Measurements from ENCODE around the gene SLC35B4. TPM values are rescaled to one million over a fixed set of nuclear protein-coding genes. Genes with fewer than 3 reads are reported as not detected.

SLC35B4 gene
- total RNA-seq, 1 donor from 2014 or later, result 23.2 TPM

DNA sequence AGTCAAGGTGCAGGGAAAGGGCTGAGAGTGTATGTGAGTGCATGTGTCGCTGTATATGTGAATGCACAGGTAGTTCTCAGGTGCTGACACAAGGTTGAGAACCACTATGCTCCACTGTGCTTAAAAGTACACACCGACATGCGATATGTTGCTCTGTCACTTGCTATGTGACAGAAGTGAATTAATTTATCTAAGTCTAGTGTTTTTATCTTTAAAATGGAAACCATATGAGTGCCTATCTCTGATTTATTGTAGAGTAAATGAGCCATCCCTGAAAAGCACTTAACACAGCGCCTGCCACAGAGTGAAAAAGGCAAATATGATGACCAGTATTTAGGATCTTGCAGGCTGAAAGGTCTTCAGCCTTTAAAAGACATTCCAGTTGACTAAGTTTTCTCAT lies 4.9 kb downstream of the SLC35B4 start:
- Mint-ChIP-seq H3K4me1 (ENCODE audit: low read depth, unreplicated experiment) (no peaks in the 10 kb centered on the region), H3K27me3 (ENCODE audit: low read depth, unreplicated experiment) (no peaks in the 10 kb centered on the region), H3K27ac (ENCODE audit: unreplicated experiment) (no peak overlapping the region), H3K36me3 (ENCODE audit: low read depth, unreplicated experiment) (no peaks in the 10 kb centered on the region), H3K4me3 (ENCODE audit: unreplicated experiment) (no peak overlapping the region), H3K9me3 (ENCODE audit: unreplicated experiment) (no peaks in the 10 kb centered on the region)
- H3K36me3 ChIP-seq (ENCODE audit: insufficient read depth, low read length), result no peaks in the 10 kb centered on the region
- H3K4me2 ChIP-seq (ENCODE audit: low read length), result no peak overlapping the region
- FAIRE-seq (no peak), DNase-seq (ENCODE audit: low read depth) (no peak)
- no peak overlapping the region for H3K4me3 ChIP-seq (ENCODE audit: insufficient read depth, low read depth, low read length)
- H3K9ac ChIP-seq (ENCODE audit: low read length), result no peak overlapping the region
- H3K27me3 ChIP-seq (ENCODE audit: insufficient read depth, low read length), result no peaks in the 10 kb centered on the region
- H3K9me3 ChIP-seq (ENCODE audit: insufficient read depth, low read depth, low read length), result no peaks in the 10 kb centered on the region
- peaks cover 7% of the 10 kb centered on the region for H3K4me1 ChIP-seq (ENCODE audit: insufficient read depth, low read length)
- TF ChIP-seq, protein P1, sequence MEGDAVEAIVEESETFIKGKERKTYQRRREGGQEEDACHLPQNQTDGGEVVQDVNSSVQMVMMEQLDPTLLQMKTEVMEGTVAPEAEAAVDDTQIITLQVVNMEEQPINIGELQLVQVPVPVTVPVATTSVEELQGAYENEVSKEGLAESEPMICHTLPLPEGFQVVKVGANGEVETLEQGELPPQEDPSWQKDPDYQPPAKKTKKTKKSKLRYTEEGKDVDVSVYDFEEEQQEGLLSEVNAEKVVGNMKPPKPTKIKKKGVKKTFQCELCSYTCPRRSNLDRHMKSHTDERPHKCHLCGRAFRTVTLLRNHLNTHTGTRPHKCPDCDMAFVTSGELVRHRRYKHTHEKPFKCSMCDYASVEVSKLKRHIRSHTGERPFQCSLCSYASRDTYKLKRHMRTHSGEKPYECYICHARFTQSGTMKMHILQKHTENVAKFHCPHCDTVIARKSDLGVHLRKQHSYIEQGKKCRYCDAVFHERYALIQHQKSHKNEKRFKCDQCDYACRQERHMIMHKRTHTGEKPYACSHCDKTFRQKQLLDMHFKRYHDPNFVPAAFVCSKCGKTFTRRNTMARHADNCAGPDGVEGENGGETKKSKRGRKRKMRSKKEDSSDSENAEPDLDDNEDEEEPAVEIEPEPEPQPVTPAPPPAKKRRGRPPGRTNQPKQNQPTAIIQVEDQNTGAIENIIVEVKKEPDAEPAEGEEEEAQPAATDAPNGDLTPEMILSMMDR (IDR thresholded peaks at IDR 0.05; ENCODE audit: insufficient read depth, low read depth, low read length), result no peak
- no peak for TF ChIP-seq EZH2 (IDR thresholded peaks at IDR 0.05; ENCODE audit: insufficient read depth, low read length)
- no peak overlapping the region for H3K27ac ChIP-seq (ENCODE audit: low read depth, low read length)
- peaks cover 30% of the 10 kb centered on the region for H3K79me2 ChIP-seq (ENCODE audit: insufficient read depth, low read length)
- H2AFZ ChIP-seq (ENCODE audit: low read depth, low read length), result no peak overlapping the region
- no peaks in the 10 kb centered on the region for H4K20me1 ChIP-seq (ENCODE audit: insufficient read depth, low read length)

DNA sequence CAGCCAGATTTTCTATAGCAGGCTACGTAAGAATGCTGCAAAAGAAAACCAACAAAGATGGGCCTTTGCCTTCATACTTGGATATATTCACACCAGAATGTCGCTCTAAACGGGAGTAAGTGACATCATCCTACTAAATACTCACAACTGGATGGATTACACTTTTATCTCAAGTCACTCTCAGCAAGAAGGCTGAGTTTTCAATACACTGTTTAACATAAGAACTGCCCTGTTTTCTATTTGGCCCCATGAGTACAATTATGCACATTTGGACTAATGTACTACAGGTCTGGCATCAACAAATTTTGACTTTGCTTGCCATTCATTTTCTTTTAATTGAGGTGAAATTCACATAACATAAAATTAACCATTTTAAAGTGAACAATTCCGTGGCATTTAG lies 8.2 kb downstream of the SLC35B4 start:
- no peaks in the 10 kb centered on the region for H3K4me1 ChIP-seq (ENCODE audit: insufficient read depth, low read length)
- H3K9me3 ChIP-seq (ENCODE audit: insufficient read depth, low read depth, low read length), result no peaks in the 10 kb centered on the region
- FAIRE-seq (no peak), DNase-seq (ENCODE audit: low read depth) (no peak)
- no peaks in the 10 kb centered on the region for H3K27me3 ChIP-seq (ENCODE audit: insufficient read depth, low read length)
- no peak overlapping the region for H3K4me2 ChIP-seq (ENCODE audit: low read length)
- H4K20me1 ChIP-seq (ENCODE audit: insufficient read depth, low read length), result no peaks in the 10 kb centered on the region
- Mint-ChIP-seq H3K4me3 (ENCODE audit: unreplicated experiment) (no peak overlapping the region), H3K4me1 (ENCODE audit: low read depth, unreplicated experiment) (no peaks in the 10 kb centered on the region), H3K36me3 (ENCODE audit: low read depth, unreplicated experiment) (peaks cover 2% of the 10 kb centered on the region), H3K27me3 (ENCODE audit: low read depth, unreplicated experiment) (no peaks in the 10 kb centered on the region), H3K9me3 (ENCODE audit: unreplicated experiment) (no peaks in the 10 kb centered on the region), H3K27ac (ENCODE audit: unreplicated experiment) (no peak overlapping the region)
- no peak overlapping the region for H3K4me3 ChIP-seq (ENCODE audit: insufficient read depth, low read depth, low read length)
- TF ChIP-seq, protein P1 (IDR thresholded peaks at IDR 0.05; ENCODE audit: insufficient read depth, low read depth, low read length), result no peak
- TF ChIP-seq EZH2 (IDR thresholded peaks at IDR 0.05; ENCODE audit: insufficient read depth, low read length), result no peak
- H3K36me3 ChIP-seq (ENCODE audit: insufficient read depth, low read length), result peaks cover 9% of the 10 kb centered on the region
- H2AFZ ChIP-seq (ENCODE audit: low read depth, low read length), result no peak overlapping the region
- H3K27ac ChIP-seq (ENCODE audit: low read depth, low read length), result no peak overlapping the region
- H3K9ac ChIP-seq (ENCODE audit: low read length), result no peak overlapping the region
- peaks cover 6% of the 10 kb centered on the region for H3K79me2 ChIP-seq (ENCODE audit: insufficient read depth, low read length)

GRCh38 chr7:134307320-134307719 lies 9.4 kb downstream of the SLC35B4 start:
- FAIRE-seq, result no peak
- Mint-ChIP-seq H3K9me3 (ENCODE audit: unreplicated experiment) (no peaks in the 10 kb centered on the region), H3K4me1 (ENCODE audit: low read depth, unreplicated experiment) (peaks cover 4% of the 10 kb centered on the region), H3K27me3 (ENCODE audit: low read depth, unreplicated experiment) (no peaks in the 10 kb centered on the region), H3K27ac (ENCODE audit: unreplicated experiment) (no peak overlapping the region), H3K4me3 (ENCODE audit: unreplicated experiment) (no peak overlapping the region), H3K36me3 (ENCODE audit: low read depth, unreplicated experiment) (peaks cover 2% of the 10 kb centered on the region)
- H3K79me2 ChIP-seq (ENCODE audit: insufficient read depth, low read length), result peaks cover 4% of the 10 kb centered on the region
- no peak overlapping the region for H3K4me2 ChIP-seq (ENCODE audit: low read length)
- TF ChIP-seq EZH2 (IDR thresholded peaks at IDR 0.05; ENCODE audit: insufficient read depth, low read length), result no peak
- TF ChIP-seq, protein P1 (IDR thresholded peaks at IDR 0.05; ENCODE audit: insufficient read depth, low read depth, low read length), result no peak
- H3K9ac ChIP-seq (ENCODE audit: low read length), result no peak overlapping the region
- H3K27me3 ChIP-seq (ENCODE audit: insufficient read depth, low read length), result no peaks in the 10 kb centered on the region
- H3K4me1 ChIP-seq (ENCODE audit: insufficient read depth, low read length), result no peaks in the 10 kb centered on the region
- peaks cover 12% of the 10 kb centered on the region for H3K36me3 ChIP-seq (ENCODE audit: insufficient read depth, low read length)
- no peak for DNase-seq (ENCODE audit: low read depth)
- no peak overlapping the region for H2AFZ ChIP-seq (ENCODE audit: low read depth, low read length)
- no peaks in the 10 kb centered on the region for H3K9me3 ChIP-seq (ENCODE audit: insufficient read depth, low read depth, low read length)
- no peak overlapping the region for H3K4me3 ChIP-seq (ENCODE audit: insufficient read depth, low read depth, low read length)
- no peak overlapping the region for H3K27ac ChIP-seq (ENCODE audit: low read depth, low read length)
- no peaks in the 10 kb centered on the region for H4K20me1 ChIP-seq (ENCODE audit: insufficient read depth, low read length)

Data from astrocyte (in vitro differentiated cells and primary cell).